Measurements from ENCODE around the gene TERT. TPM values are rescaled to one million over a fixed set of nuclear protein-coding genes. Genes with fewer than 3 reads are reported as not detected.
A peak's percentile ranks its signal among the peaks of the same experiment; 100 is the strongest.

TERT gene
- total and polyA plus RNA-seq, 2 of the 4 experiments (the other 2 are of a cell fraction) = not detected

DNA sequence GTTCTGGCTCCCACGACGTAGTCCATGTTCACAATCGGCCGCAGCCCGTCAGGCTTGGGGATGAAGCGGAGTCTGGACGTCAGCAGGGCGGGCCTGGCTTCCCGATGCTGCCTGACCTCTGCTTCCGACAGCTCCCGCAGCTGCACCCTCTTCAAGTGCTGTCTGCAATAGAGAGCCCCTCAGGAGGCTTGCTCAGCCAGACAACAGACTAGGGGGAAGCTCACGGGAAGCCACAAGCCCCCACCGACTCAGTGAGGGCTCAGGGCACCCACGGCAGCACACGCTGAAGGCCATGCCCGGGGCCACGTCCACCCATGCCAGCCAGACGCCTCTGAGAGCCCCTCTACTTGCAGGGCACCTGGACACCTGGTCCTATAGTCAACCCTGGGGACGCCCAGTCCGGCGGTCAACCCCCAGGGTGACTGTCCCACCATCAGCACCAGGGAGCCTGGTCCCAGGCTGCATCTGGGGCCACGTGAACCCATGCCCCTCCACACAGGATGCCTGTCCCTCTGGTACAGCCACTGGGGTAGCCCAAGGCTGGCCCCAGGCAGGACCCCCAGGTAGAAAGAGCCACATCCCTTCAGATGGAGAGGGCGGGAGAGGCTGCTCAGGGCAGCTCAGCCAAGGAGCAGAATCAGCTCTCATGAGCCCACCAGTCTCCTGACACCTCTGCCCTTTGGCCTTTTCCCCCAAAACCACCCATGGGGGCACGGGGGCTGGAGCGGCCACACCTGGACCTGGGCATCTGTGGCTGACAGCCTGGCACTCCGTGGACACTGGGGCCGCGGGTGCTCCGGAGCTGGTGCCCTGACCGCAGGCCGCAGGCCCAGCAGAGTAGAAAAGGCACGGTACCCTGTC lies 14.5 kb downstream of the TERT start (continued):
- TF ChIP-seq CHD1 (IDR thresholded peaks at IDR 0.05; ENCODE audit: low read depth, low read length) = no peak

DNA sequence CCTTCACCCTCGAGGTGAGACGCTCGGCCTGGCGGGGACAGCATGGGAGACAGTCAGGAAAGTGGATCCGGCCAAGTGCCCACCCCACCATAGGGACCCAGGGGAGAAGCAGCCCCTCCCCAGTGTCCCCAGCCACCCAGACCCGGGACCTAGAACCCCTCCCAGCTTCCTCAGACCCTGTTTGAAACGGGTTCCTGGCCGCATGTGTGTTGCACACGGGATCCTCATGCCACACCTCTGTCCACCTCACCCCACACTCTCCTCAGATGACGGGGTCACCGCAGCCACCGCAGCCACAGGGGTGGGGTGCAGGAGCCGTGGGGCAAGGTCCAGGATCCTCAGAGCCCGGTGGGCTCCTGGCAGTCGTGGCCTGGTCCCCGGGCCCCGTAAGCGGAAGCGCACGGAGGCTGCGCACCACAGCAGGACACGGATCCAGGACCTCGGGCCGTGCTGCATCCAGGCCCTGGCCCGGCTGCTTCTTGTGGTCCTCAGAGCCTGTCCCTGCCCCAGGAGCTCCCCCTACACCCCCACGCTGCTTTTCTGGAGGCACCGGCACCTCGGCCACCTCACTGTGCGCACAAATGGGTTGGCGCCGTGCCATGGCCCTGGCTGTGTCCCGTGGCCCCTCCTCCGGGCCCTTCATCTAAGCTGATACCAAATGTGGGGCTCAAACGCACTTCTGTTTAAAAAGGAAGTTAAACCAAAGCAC lies 15.3 kb downstream of the TERT start:
- H4K5ac ChIP-seq (ENCODE audit: low read depth, low read length) = no peak overlapping the region
- no peak overlapping the region for H3K14ac ChIP-seq (replicated peaks; ENCODE audit: low read depth, low read length)
- BruUV-seq (replicated peaks) = no TSS peak
- ChIA-PET POLR2A (ENCODE audit: unreplicated experiment) (no interaction called here), CTCF (no interaction called here)
- dilution Hi-C loops (cut with HindIII; ENCODE audit: low sequenced_read_pairs, unreplicated experiment) = no loop called here
- no peak overlapping the region for H2AK5ac ChIP-seq (ENCODE audit: low read depth, low read length)
- no peaks in the 10 kb centered on the region for H3K4me1 ChIP-seq (ENCODE audit: control insufficient read depth, insufficient read depth, low read length)
- no peak for ATAC-seq (ENCODE audit: low read depth)
- no peaks in the 10 kb centered on the region for H3K79me1 ChIP-seq (ENCODE audit: low read depth in 1 of 2, low read length in 2 of 2)
- DNase-seq = no peak
- peaks cover 23% of the 10 kb centered on the region for H3K9me3 ChIP-seq (ENCODE audit: control insufficient read depth, insufficient read depth, low read length)
- intact Hi-C loops (cut with micrococcal nuclease) = no loop called here
- in situ Hi-C loops (cut with MboI; ENCODE audit: low sequenced_read_pairs) = no loop called here
- H3K23ac ChIP-seq (ENCODE audit: low read depth, low read length) = no peak overlapping the region
- H3K4ac ChIP-seq (ENCODE audit: low read depth, low read length) = no peak overlapping the region
- no peak overlapping the region for H2BK15ac ChIP-seq (ENCODE audit: low read depth, low read length)
- H3K4me3 ChIP-seq (ENCODE audit: insufficient read depth, low read depth, low read length) = no peak overlapping the region
- H4K20me1 ChIP-seq (ENCODE audit: insufficient read depth, low read length) = no peaks in the 10 kb centered on the region
- H2AFZ ChIP-seq (replicated peaks; ENCODE audit: low read length, poor library complexity) = no peak overlapping the region
- no peak overlapping the region for H4K91ac ChIP-seq (ENCODE audit: insufficient read depth, low read depth, low read length)
- H2AK9ac ChIP-seq (replicated peaks; ENCODE audit: low read depth, low read length, poor library complexity) = peak overlapping the region; percentile 16
- no peaks in the 10 kb centered on the region for H3K36me3 ChIP-seq (ENCODE audit: control insufficient read depth, insufficient read depth, low read length)
- no peak overlapping the region for H3K56ac ChIP-seq (ENCODE audit: extremely low read depth, insufficient read depth, low read length)
- TF ChIP-seq, protein P1, sequence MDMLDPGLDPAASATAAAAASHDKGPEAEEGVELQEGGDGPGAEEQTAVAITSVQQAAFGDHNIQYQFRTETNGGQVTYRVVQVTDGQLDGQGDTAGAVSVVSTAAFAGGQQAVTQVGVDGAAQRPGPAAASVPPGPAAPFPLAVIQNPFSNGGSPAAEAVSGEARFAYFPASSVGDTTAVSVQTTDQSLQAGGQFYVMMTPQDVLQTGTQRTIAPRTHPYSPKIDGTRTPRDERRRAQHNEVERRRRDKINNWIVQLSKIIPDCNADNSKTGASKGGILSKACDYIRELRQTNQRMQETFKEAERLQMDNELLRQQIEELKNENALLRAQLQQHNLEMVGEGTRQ (IDR thresholded peaks at IDR 0.05; ENCODE audit: low read depth, low read length) = no peak
- no peak overlapping the region for H4K8ac ChIP-seq (ENCODE audit: low read depth in 2 of 2, low read length in 2 of 2)
- no peak overlapping the region for H2BK5ac ChIP-seq (ENCODE audit: low read depth, low read length, poor library complexity, severe bottlenecking)
- H3K27me3 ChIP-seq (ENCODE audit: control insufficient read depth, insufficient read depth, low read length) = no peaks in the 10 kb centered on the region
- no peak overlapping the region for H3K9ac ChIP-seq (ENCODE audit: low read depth, low read length)
- no peak overlapping the region for H3K4me2 ChIP-seq (ENCODE audit: low read depth, low read length)
- H3K27ac ChIP-seq (ENCODE audit: insufficient read depth, low read length) = no peak overlapping the region
- WGBS, 2 experiments (ENCODE audit: extremely low coverage in 2 of 2, insufficient read length in 1 of 2) = 82% methylated on average over 16 of the region's 34 CpGs; no CpG with 5 or more reads in 1 of the 2 experiments
- no peak overlapping the region for H3K18ac ChIP-seq (ENCODE audit: low read depth, low read length)
- H3K9me1 ChIP-seq (ENCODE audit: insufficient read depth, low read length) = no peaks in the 10 kb centered on the region
- H2BK120ac ChIP-seq (ENCODE audit: low read depth, low read length) = no peak overlapping the region
- H2BK20ac ChIP-seq (ENCODE audit: low read depth, low read length) = no peak overlapping the region
